Esophagus muscularis mucosa (tissue), 4 donors: ENCODE data around the gene ARX.

Experiments
- CTCF ChIP-seq, 3 experiments: fragments of 200-600 bp in 2 of 3; fragments of 450-650 bp in 1 of 3; sonication (generic) in 2 of 3; IDR thresholded peaks; one replicate each; pipeline ENCODE4 v1.5.1; 2017 to 2019; ENCODE audit warnings: antibody characterized with exemption in 3 of 3, mild to moderate bottlenecking in 2 of 3, moderate library complexity in 1 of 3
- EP300 ChIP-seq: sonication (generic); formaldehyde crosslinking; IDR thresholded peaks from one replicate; pipeline ENCODE4 v1.6.1; 2017; ENCODE audit warnings: antibody characterized with exemption
- POLR2A ChIP-seq: fragments of 450-650 bp; IDR thresholded peaks from one replicate; pipeline ENCODE4 v1.6.1; 2017; ENCODE audit warnings: antibody characterized with exemption, moderate library complexity, mild to moderate bottlenecking, low read depth
- POLR2AphosphoS5 ChIP-seq, 2 donors: sonication (generic); formaldehyde crosslinking; IDR thresholded peaks; one replicate each; pipeline ENCODE4 v1.6.1; 2017; ENCODE audit warnings: antibody characterized with exemption in 2 of 2

GRCh38 chrX:24965372-24965771 is 50.4 kb downstream of the ARX start:
- TF ChIP-seq CTCF (IDR thresholded peaks at IDR 0.05), result no peak
- no peak for TF ChIP-seq POLR2A
- no peak for TF ChIP-seq POLR2AphosphoS5 (IDR thresholded peaks at IDR 0.05)
- no peak for TF ChIP-seq EP300
